Measurements from ENCODE around the gene TNFRSF13B. TPM values are rescaled to one million over a fixed set of nuclear protein-coding genes. Genes with fewer than 3 reads are reported as not detected.
"Not testable (repeated sequence)": the region's sequence is repeated elsewhere in the genome, so short reads cannot be mapped to it uniquely, and the experiment has no call there.

The TNFRSF13B gene
- total RNA-seq, 1 donor from 2014 or later = 342 TPM

- ChIA-PET CTCF (no interaction called here), POLR2A (no interaction called here)
- H3K4me3 Mint-ChIP-seq = no peak overlapping the region
- no peak overlapping the region for H3K27ac Mint-ChIP-seq
- no peaks in the 10 kb centered on the region for H3K9me3 Mint-ChIP-seq
- H3K4me1 Mint-ChIP-seq = peaks cover 13% of the 10 kb centered on the region
- ATAC-seq (ENCODE audit: low read depth) (no peak), DNase-seq (no peak)
- H3K27me3 Mint-ChIP-seq = peaks cover 7% of the 10 kb centered on the region
- intact Hi-C loops (cut with micrococcal nuclease) = loop anchor here (10.0 kb wide), 1 partner anchor 394 kb away; the partner anchor contains the start of gene NT5M
- TF ChIP-seq CTCF (IDR thresholded peaks at IDR 0.05) = no peak
- no peaks in the 10 kb centered on the region for H3K36me3 Mint-ChIP-seq (ENCODE audit: low read depth)
Observed at GRCh38 chr17:16910341-16910740, 61.6 kb downstream of the TNFRSF13B start.

- H3K9me3 Mint-ChIP-seq = no peaks in the 10 kb centered on the region
- ChIA-PET CTCF (no interaction called here), POLR2A (no interaction called here)
- H3K36me3 Mint-ChIP-seq (ENCODE audit: low read depth) = no peaks in the 10 kb centered on the region
- intact Hi-C loops (cut with micrococcal nuclease) = loop anchor here (10.0 kb wide), 1 partner anchor 395 kb away; the partner anchor contains the start of gene NT5M
- H3K4me3 Mint-ChIP-seq = no peak overlapping the region
- H3K4me1 Mint-ChIP-seq = peaks cover 14% of the 10 kb centered on the region
- no peak for DNase-seq
- no peak overlapping the region for H3K27ac Mint-ChIP-seq
- ATAC-seq (ENCODE audit: low read depth) = no peak
- peaks cover 10% of the 10 kb centered on the region for H3K27me3 Mint-ChIP-seq
- no peak for TF ChIP-seq CTCF (IDR thresholded peaks at IDR 0.05)
Observed at GRCh38 chr17:16909472-16910246, 62.3 kb downstream of the TNFRSF13B start.

GRCh38 chr17:16908273-16908672, 63.6 kb downstream of the TNFRSF13B start:
- Mint-ChIP-seq H3K4me3 (no peak overlapping the region), H3K36me3 (ENCODE audit: low read depth) (no peaks in the 10 kb centered on the region), H3K9me3 (no peaks in the 10 kb centered on the region), H3K27me3 (peaks cover 12% of the 10 kb centered on the region), H3K27ac (no peak overlapping the region), H3K4me1 (peaks cover 8% of the 10 kb centered on the region)
- CTCF ChIA-PET = no interaction called here
- intact Hi-C loops (cut with micrococcal nuclease) = no loop called here
- ATAC-seq (ENCODE audit: low read depth) (no peak), DNase-seq (no peak)
- no peak for TF ChIP-seq CTCF (IDR thresholded peaks at IDR 0.05)
- POLR2A ChIA-PET = interaction anchor here (0.6 kb wide), 1 partner anchor 474 kb away, joined by 4 read pairs; no protein-coding TSS in a partner anchor

GRCh38 chr17:16906680-16907079, 65.2 kb downstream of the TNFRSF13B start:
- peaks cover 5% of the 10 kb centered on the region for H3K4me1 Mint-ChIP-seq
- ChIA-PET POLR2A (no interaction called here), CTCF (no interaction called here)
- no peaks in the 10 kb centered on the region for H3K9me3 Mint-ChIP-seq
- no peak overlapping the region for H3K4me3 Mint-ChIP-seq
- H3K27me3 Mint-ChIP-seq = peaks cover 23% of the 10 kb centered on the region
- TF ChIP-seq CTCF (IDR thresholded peaks at IDR 0.05) = no peak
- intact Hi-C loops (cut with micrococcal nuclease) = no loop called here
- DNase-seq (no peak), ATAC-seq (ENCODE audit: low read depth) (no peak)
- no peak overlapping the region for H3K27ac Mint-ChIP-seq
- no peaks in the 10 kb centered on the region for H3K36me3 Mint-ChIP-seq (ENCODE audit: low read depth)

- H3K4me3 Mint-ChIP-seq = no peak overlapping the region
- ATAC-seq (ENCODE audit: low read depth) = no peak
- POLR2A ChIA-PET = interaction anchor here (0.6 to 1.0 kb wide), 3 partner anchors 61 to 84 kb away, joined by 3 read pairs; no protein-coding TSS in a partner anchor
- TF ChIP-seq CTCF (IDR thresholded peaks at IDR 0.05) = no peak
- peaks cover 32% of the 10 kb centered on the region for H3K27me3 Mint-ChIP-seq
- intact Hi-C loops (cut with micrococcal nuclease) = no loop called here
- CTCF ChIA-PET = no interaction called here
- H3K9me3 Mint-ChIP-seq = no peaks in the 10 kb centered on the region
- no peak for DNase-seq
- H3K4me1 Mint-ChIP-seq = peaks cover 2% of the 10 kb centered on the region
- H3K27ac Mint-ChIP-seq = no peak overlapping the region
- H3K36me3 Mint-ChIP-seq (ENCODE audit: low read depth) = no peaks in the 10 kb centered on the region
Observed at GRCh38 chr17:16905593-16906191, 66.2 kb downstream of the TNFRSF13B start.

- CTCF ChIA-PET; H3K27ac Mint-ChIP-seq; H3K36me3 Mint-ChIP-seq (ENCODE audit: low read depth); POLR2A ChIA-PET; H3K4me1 Mint-ChIP-seq; ATAC-seq (ENCODE audit: low read depth); H3K9me3 Mint-ChIP-seq; intact Hi-C loops (cut with micrococcal nuclease); H3K4me3 Mint-ChIP-seq; DNase-seq: not testable (repeated sequence)
- peaks cover 35% of the 10 kb centered on the region for H3K27me3 Mint-ChIP-seq
Observed at GRCh38 chr17:16903070-16903469, 68.8 kb downstream of the TNFRSF13B start.
